ENCODE results near the gene SFT2D1. TPM values are rescaled to one million over a fixed set of nuclear protein-coding genes. Genes with fewer than 3 reads are reported as not detected.

The SFT2D1 gene
- polyA plus RNA-seq, 3 donors, result 45.3 to 71.2 (median 62.6) TPM

Other genes starting within 250 kb of the SFT2D1 start
- not detected for gene TBXT, start 174.7 kb downstream of the SFT2D1 start, polyA plus RNA-seq
- gene PRR18, start 34.2 kb downstream of the SFT2D1 start, polyA plus RNA-seq, result under 1 TPM; 0.10 to 0.56 (median 0.56) TPM
- gene MPC1, start 40.4 kb upstream of the SFT2D1 start, polyA plus RNA-seq, result 100 to 1,000 TPM in 2 of 3 donors, 10 to 100 TPM in 1; 37.3 to 119 (median 111) TPM
- gene RAMACL, start 244.1 kb upstream of the SFT2D1 start, polyA plus RNA-seq, result under 1 TPM; 0.08 to 0.22 (median 0.18) TPM